Right atrium auricular region (tissue), 2 donors: ENCODE results near the gene KIF16B. TPM values are rescaled to one million over a fixed set of nuclear protein-coding genes. Genes with fewer than 3 reads are reported as not detected.

Source experiments
- DNase-seq: peaks from one replicate; pipeline ENCODE4 v3.0.0-alpha.2; 2019; ENCODE audit warnings: low spot score
- H3K27ac ChIP-seq, 2 donors: fragments of 200-600 bp; sonication (generic); 1 replicate in 1 of 2; 2 replicates in 1 of 2; pipeline ENCODE4 v1.5.1; 2016 to 2019
- H3K27me3 ChIP-seq, 2 donors: fragments of 200-600 bp; sonication (generic); one replicate each; pipeline versions ENCODE4 v1.5.1 to v1.6.0; 2017 to 2019
- H3K36me3 ChIP-seq: fragments of 200-600 bp; sonication (generic); one replicate; pipeline ENCODE4 v1.5.1; 2016
- H3K4me1 ChIP-seq, 2 donors: fragments of 200-600 bp; sonication (generic); one replicate each; pipeline versions ENCODE4 v1.5.1 to v1.6.0; 2017 to 2019
- H3K4me3 ChIP-seq, 2 donors: fragments of 200-600 bp; sonication (generic); 1 replicate in 1 of 2; 2 replicates in 1 of 2; pipeline ENCODE4 v1.5.1; 2017 to 2019; ENCODE audit warnings: mild to moderate bottlenecking in 1 of 2, moderate library complexity in 1 of 2
- H3K9me3 ChIP-seq, 2 donors: fragments of 200-600 bp; sonication (generic); one replicate each; pipeline ENCODE4 v1.5.1; 2019
- CTCF ChIP-seq, 2 donors: fragments of 200-600 bp; sonication (generic); IDR thresholded peaks; one replicate each; pipeline ENCODE4 v1.5.1; 2019; ENCODE audit warnings: antibody characterized with exemption in 2 of 2
- total RNA-seq, 2 donors: library from RNA; depleted of rRNA; stranded (reverse); fragments of >200 nt; gene quantifications; one replicate each; pipeline ENCODE4 v1.1.0, GENCODE V29; 2016

KIF16B gene
- total RNA-seq, 2 donors from 2014 or later = 11.2 to 23.0 TPM

GRCh38 chr20:16273812-16274555 lies 299.3 kb downstream of the KIF16B start:
- no peak for DNase-seq
- Histone ChIP-seq H3K27me3 (no peaks in the 10 kb centered on the region), H3K4me1 (no peaks in the 10 kb centered on the region), H3K27ac (no peak overlapping the region), H3K4me3 (no peak overlapping the region), H3K9me3 (no peaks in the 10 kb centered on the region), H3K36me3 (peaks cover 8% of the 10 kb centered on the region)
- TF ChIP-seq CTCF (IDR thresholded peaks at IDR 0.05) = no peak

- TF ChIP-seq CTCF (IDR thresholded peaks at IDR 0.05) = no peak
- Histone ChIP-seq H3K4me3 (no peak overlapping the region), H3K4me1 (no peaks in the 10 kb centered on the region), H3K36me3 (peaks cover 8% of the 10 kb centered on the region), H3K9me3 (no peaks in the 10 kb centered on the region), H3K27me3 (no peaks in the 10 kb centered on the region), H3K27ac (no peak overlapping the region)
- DNase-seq = no peak
These were observed 300.4 kb downstream of the KIF16B start for GRCh38 chr20:16272780-16273360.

DNA sequence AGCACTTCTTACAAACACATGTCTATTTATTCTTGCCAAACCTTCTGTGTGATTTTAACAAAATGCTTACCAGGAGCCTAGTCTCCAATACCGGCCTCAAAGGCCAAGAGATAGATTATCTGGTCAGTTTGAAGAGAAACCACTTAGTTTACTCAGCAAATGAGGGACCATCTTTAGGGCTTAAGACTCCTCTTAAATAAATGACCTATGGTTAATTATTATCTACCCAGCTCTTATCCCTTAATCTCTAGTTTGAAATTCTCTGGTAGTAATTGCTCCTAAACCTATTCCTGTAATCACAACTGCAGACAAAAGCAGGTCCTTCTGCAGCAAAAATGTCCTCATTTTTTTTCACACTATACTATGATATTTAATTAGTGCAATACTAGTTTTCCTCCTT lies 301.8 kb downstream of the KIF16B start:
- Histone ChIP-seq H3K27ac (no peak overlapping the region), H3K9me3 (no peaks in the 10 kb centered on the region), H3K36me3 (peaks cover 8% of the 10 kb centered on the region), H3K4me1 (no peaks in the 10 kb centered on the region), H3K27me3 (no peaks in the 10 kb centered on the region), H3K4me3 (no peak overlapping the region)
- DNase-seq = no peak
- no peak for TF ChIP-seq CTCF (IDR thresholded peaks at IDR 0.05)

- H3K9me3 ChIP-seq = no peaks in the 10 kb centered on the region
- no peak overlapping the region for H3K27ac ChIP-seq
- no peak for TF ChIP-seq CTCF (IDR thresholded peaks at IDR 0.05)
- H3K4me1 ChIP-seq = no peaks in the 10 kb centered on the region
- no peak overlapping the region for H3K4me3 ChIP-seq
- H3K36me3 ChIP-seq = peaks cover 8% of the 10 kb centered on the region
- DNase-seq = no peak
- H3K27me3 ChIP-seq = no peaks in the 10 kb centered on the region
These were observed 302.3 kb downstream of the KIF16B start for GRCh38 chr20:16270989-16271388.

DNA sequence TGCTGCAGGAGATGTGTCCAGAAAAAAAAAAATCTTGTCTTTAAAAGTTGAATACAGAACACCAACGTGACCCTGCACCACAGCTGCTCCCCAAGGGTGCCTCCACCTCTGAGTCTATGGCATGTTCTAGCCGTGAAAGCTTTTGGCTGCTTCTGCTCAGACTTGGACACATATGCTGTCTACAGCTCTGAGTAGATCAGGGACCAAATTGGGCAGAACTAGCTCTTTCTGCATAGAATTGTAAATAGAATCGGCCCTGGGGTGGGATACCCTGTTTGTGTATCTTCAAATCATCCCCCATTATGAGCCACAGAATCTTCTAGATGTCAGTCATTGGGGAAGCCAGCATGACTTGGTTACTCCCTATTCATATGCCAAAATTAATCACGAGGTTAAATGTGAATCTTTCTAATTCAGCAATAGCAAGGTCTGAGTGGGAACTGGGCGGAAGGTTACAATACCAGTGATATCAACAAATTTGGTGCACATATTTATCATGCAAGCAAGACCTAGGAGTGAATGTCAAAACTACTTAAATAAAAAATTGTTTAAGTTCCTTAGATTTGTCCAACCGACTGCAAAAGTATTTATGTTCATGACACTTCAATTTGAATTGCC lies 302.8 kb downstream of the KIF16B start:
- TF ChIP-seq CTCF (IDR thresholded peaks at IDR 0.05) = no peak
- Histone ChIP-seq H3K9me3 (no peaks in the 10 kb centered on the region), H3K36me3 (peaks cover 8% of the 10 kb centered on the region), H3K4me1 (no peaks in the 10 kb centered on the region), H3K27me3 (no peaks in the 10 kb centered on the region), H3K27ac (no peak overlapping the region), H3K4me3 (no peak overlapping the region)
- no peak for DNase-seq
